ENCODE measurements around the gene KDM1B.

- TF ChIP-seq CTCF (IDR thresholded peaks at IDR 0.05) (no peak), POLR2A (IDR thresholded peaks at IDR 0.05) (no peak)
Observed at GRCh38 chr6:18186540-18187250, 31.5 kb downstream of the KDM1B start.

Data from lower leg skin (tissue), 3 donors.